RWPE1 (cell line): ENCODE results near the gene SHCBP1.
A peak's percentile ranks its signal among the peaks of the same experiment; 100 is the strongest.

ENCODE experiments used
- CTCF ChIA-PET: fragments of 350-600 bp; sonication (Branson Sonifier 250); formaldehyde crosslinking; extraction: SDS; loops from one replicate; lab custom pipeline; 2021; lab: Yijun Ruan, JAX
- POLR2A ChIA-PET: fragments of 400-600 bp; formaldehyde crosslinking; extraction: SDS; loops from one replicate; lab custom pipeline; 2020; ENCODE audit warnings: antibody characterized with exemption; ENCODE audit not compliant: low non-redundant PET; lab: Yijun Ruan, JAX
- DNase-seq: peaks from one replicate; pipeline ENCODE4 v3.0.0; 2012; ENCODE audit warnings: low spot score
- H3K27ac ChIP-seq: fragments of 450-650 bp; 2 replicates; pipeline ENCODE4 v1.5.1; 2017
- CTCF ChIP-seq: fragments of 450-650 bp; conservative IDR thresholded peaks from 2 replicates; pipeline ENCODE4 v1.5.1; 2017; ENCODE audit warnings: low read depth, mild to moderate bottlenecking

SHCBP1 gene

GRCh38 chr16:46621934-46622676 lies 926 bp upstream of the SHCBP1 start:
- H3K27ac ChIP-seq = no peak overlapping the region
- TF ChIP-seq CTCF = no peak
- ChIA-PET CTCF (no interaction called here), POLR2A (no interaction called here)
- DNase-seq = no peak

DNA sequence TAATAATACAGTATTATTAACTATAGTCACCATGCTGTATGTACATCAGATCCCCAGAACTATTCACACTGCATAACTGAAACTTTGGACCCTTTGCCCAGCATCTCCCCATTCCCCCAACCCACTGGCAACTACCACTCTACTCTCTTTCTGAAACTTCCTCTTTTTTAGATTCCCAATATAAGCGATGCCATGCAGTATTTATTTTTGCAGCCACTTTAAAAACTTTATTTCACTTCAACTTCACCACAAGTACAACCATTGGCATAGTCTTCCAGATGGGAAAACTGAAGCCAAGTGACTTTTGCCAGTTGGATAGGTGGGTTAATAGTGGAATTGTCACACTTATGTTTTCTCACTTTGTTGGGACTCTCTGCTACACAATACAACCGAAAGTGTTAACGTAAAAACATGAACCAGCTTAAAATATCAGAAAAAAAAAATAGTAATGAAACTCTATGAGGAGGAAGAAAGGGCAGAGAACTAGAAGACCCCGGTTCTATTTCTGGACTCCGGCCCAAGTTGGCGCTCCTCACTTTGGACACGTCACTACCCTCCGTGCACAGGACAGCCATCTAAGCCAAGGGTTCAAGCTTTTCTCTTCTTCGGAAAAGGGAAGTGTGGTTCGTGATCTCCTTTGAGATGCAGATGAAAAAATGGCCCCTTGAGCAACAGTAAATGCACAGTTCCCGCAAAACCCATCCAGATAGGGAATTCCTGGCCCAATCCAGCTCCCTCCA lies 743 bp downstream of the SHCBP1 start:
- DNase-seq = no peak
- H3K27ac ChIP-seq = peak overlapping the region; percentile 77
- TF ChIP-seq CTCF = no peak
- ChIA-PET POLR2A (no interaction called here), CTCF (no interaction called here)

DNA sequence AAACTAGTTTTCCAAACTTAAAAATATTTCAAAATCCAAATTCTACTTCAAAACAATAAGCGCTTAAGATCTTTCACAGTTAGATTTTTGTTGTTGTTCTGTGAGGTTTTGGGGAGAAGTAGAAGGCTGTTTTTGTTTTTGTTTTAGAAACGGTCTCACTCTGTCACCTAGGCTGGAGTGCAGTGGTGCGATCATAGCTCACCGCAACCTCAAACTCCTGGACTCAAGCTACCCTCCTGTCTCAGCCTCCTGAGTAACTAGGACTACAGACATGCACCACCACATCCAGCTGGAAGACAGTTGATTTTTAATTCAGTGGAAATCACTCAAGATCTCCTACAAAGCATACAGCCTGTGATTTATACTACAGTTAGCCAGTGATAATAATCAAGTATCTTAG lies 2.7 kb downstream of the SHCBP1 start:
- no peak for DNase-seq
- H3K27ac ChIP-seq = no peak overlapping the region
- POLR2A ChIA-PET = no interaction called here
- CTCF ChIA-PET = no interaction called here
- no peak for TF ChIP-seq CTCF

GRCh38 chr16:46614006-46614405 lies 7.2 kb downstream of the SHCBP1 start:
- no peak overlapping the region for H3K27ac ChIP-seq
- no peak for TF ChIP-seq CTCF
- ChIA-PET POLR2A (no interaction called here), CTCF (no interaction called here)
- no peak for DNase-seq

GRCh38 chr16:46613352-46613751 lies 7.8 kb downstream of the SHCBP1 start:
- ChIA-PET CTCF (interaction anchor here (0.7 kb wide), 2 partner anchors 46 to 73 kb away, joined by 3 read pairs; no protein-coding TSS in a partner anchor), POLR2A (no interaction called here)
- no peak for TF ChIP-seq CTCF
- H3K27ac ChIP-seq = no peak overlapping the region
- no peak for DNase-seq

DNA sequence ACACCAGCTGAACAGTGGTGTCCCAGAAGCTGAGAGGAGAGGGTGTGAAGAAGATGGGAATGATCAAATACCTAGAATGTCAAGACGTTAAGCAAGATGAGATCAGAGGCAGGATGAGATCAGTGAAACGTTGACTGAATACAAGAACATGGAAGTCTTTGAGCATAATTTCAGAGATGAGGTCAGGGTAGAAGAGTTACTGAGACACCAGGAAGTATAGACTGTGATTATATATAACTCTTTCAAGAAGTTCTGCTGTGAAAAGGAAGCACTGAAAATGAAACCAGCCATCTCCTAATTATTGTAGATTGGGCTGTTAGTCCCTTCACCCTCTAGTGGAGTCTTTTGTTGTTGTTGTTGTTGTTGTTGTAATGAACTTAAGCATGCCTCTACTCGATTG lies 9.1 kb downstream of the SHCBP1 start:
- no peak for DNase-seq
- H3K27ac ChIP-seq = no peak overlapping the region
- ChIA-PET CTCF (no interaction called here), POLR2A (no interaction called here)
- no peak for TF ChIP-seq CTCF
